Stimulated activated CD4-positive, alpha-beta T cell treated with anti-CD3 and anti-CD28 coated beads, Interleukin-15, amount 100 ng/mL, for 1 hour (primary cell): ENCODE data around the gene CNTRL.
A peak's percentile ranks its signal among the peaks of the same experiment; 100 is the strongest.
"Not testable (repeated sequence)": the region's sequence is repeated elsewhere in the genome, so short reads cannot be mapped to it uniquely, and the experiment has no call there.

Source experiments
- DNase-seq, 2 donors: peaks; one replicate each; pipeline ENCODE4 v3.0.0-alpha.2; 2020; ENCODE audit warnings: low read depth in 1 of 2, low spot score in 1 of 2

Gene CNTRL

GRCh38 chr9:121074370-121075250, at the start of gene CNTRL:
TSS of gene CNTRL (plus strand) at chr9:121074955. CDS start at chr9:121088327, 13,372 bp downstream.
- DNase-seq: peak; percentile 59 to 83

- DNase-seq: no peak
These were observed 48.5 kb upstream of the CNTRL start for GRCh38 chr9:121026260-121026691.

- DNase-seq: no peak
These were observed 48.0 kb upstream of the CNTRL start for GRCh38 chr9:121026768-121027167.

GRCh38 chr9:121028285-121028684, 46.5 kb upstream of the CNTRL start:
- DNase-seq: not testable (repeated sequence)

GRCh38 chr9:121029469-121029868, 45.3 kb upstream of the CNTRL start:
- no peak for DNase-seq

- no peak for DNase-seq
These were observed 40.2 kb upstream of the CNTRL start for GRCh38 chr9:121034529-121034928.

GRCh38 chr9:121035717-121036116, 39.0 kb upstream of the CNTRL start:
- DNase-seq: not testable (repeated sequence)

- DNase-seq: no peak
These were observed 36.4 kb upstream of the CNTRL start for GRCh38 chr9:121038362-121038761.

GRCh38 chr9:121038804-121039203, 36.0 kb upstream of the CNTRL start:
- no peak for DNase-seq

GRCh38 chr9:121048175-121048574, 26.6 kb upstream of the CNTRL start:
- no peak for DNase-seq

GRCh38 chr9:121048618-121049017, 26.1 kb upstream of the CNTRL start:
- no peak for DNase-seq

GRCh38 chr9:121050128-121050988, 24.4 kb upstream of the CNTRL start, which contains the start of gene C5:
TSS of gene C5 (minus strand) at chr9:121050275. CDS start at chr9:121050246, 29 bp downstream.
- DNase-seq: no peak

GRCh38 chr9:121053544-121053943, 21.2 kb upstream of the CNTRL start:
- DNase-seq: no peak

GRCh38 chr9:121055642-121056143, 19.1 kb upstream of the CNTRL start:
- DNase-seq: no peak

GRCh38 chr9:121057821-121058220, 16.9 kb upstream of the CNTRL start:
- no peak for DNase-seq

GRCh38 chr9:121059513-121059912, 15.2 kb upstream of the CNTRL start:
- DNase-seq: no peak

GRCh38 chr9:121059998-121060636, 14.6 kb upstream of the CNTRL start:
- DNase-seq: no peak

GRCh38 chr9:121066850-121067249, 7.9 kb upstream of the CNTRL start:
- DNase-seq: no peak

- DNase-seq: no peak
These were observed 7.1 kb upstream of the CNTRL start for GRCh38 chr9:121067640-121068039.

GRCh38 chr9:121069396-121069795, 5.4 kb upstream of the CNTRL start:
- no peak for DNase-seq

- DNase-seq: no peak
These were observed 3.4 kb upstream of the CNTRL start for GRCh38 chr9:121071370-121071755.
